ENCODE measurements around the gene CFAP141.
"Not testable (repeated sequence)": the region's sequence is repeated elsewhere in the genome, so short reads cannot be mapped to it uniquely, and the experiment has no call there.

Gene CFAP141

DNA sequence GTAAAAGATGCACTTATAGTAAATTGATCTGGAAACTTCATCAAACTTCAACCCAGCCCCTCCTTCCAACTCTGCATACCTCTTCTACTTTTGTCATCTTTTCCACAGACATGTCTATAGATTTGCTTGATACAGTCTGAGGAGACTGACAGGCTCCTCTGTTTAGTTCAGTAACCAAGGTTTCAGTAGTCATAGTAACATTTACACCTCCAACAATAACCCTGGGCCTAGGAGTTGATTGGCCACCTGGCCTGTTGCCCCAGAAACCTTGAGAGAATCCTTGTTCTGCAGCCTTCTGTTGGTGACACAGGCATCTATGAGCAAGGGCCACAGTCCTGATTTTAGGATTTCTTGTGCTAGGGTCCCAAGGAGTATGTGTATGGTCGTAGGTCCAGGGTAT lies at the start of gene CFAP141:
Gene CFAP141, minus strand, starts transcription at position 138 of the 400 bp plus-strand sequence. Its CDS starts 26 bp downstream, at position 112.
- DNase-seq = no peak

GRCh38 chr1:154253671-154254070 lies 47.5 kb upstream of the CFAP141 start:
- DNase-seq = no peak

DNA sequence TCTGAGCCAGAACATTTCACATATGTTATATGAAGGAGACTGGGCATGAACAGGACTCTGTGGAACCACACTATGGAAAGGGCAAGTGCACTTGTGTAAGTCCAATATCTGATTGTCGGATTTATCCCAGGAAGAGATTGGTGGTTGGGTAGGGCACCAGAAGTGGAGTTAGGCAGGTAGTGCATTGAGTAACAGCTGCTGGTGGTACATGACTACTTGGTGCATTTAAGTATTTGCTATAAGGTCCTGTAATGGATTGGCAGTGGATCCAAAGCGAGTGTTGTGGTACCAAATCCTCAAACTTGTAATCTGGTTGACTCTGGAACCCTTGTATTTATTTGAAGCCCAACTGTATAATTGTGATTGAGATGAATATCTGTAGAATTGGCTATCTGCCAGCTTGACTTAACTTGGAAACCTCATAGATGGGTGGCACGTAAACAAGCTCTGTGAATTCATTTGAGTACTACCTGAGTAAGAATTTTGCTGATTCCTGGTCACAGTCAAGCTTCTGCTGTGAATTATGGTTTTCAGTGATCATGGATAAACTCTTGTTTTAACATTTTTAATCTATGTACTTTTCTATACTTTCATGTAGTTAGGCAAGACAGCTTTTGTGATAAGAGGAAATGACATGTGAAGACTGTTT lies 35.7 kb upstream of the CFAP141 start:
- DNase-seq = no peak

DNA sequence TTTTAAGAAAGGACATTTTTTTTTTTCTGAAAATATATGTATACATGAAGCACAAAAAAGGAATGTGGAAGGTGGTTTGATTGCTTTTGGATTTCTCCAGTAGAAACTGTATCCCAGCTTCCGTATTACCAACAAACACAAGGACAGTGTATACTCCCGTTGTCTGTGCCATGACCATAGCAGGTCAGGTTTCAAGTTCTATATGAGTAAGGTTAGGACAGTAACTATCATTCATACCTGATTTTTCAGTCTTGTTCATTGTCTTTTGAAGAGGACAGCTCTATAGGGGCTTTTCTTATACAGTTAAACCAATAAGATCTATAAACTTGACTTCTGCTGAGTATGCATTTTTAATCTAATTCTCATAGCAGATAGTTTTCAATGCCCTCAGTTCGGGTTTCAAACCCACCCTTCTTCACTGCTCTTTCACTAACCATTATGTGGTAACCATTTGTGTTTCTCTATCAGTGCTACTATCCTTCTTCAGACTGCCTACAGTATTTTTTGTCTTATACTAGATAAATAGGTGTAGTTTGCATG lies 34.2 kb upstream of the CFAP141 start:
- DNase-seq = no peak

- DNase-seq = no peak
Measured at GRCh38 chr1:154239491-154239890, 33.4 kb upstream of the CFAP141 start.

DNA sequence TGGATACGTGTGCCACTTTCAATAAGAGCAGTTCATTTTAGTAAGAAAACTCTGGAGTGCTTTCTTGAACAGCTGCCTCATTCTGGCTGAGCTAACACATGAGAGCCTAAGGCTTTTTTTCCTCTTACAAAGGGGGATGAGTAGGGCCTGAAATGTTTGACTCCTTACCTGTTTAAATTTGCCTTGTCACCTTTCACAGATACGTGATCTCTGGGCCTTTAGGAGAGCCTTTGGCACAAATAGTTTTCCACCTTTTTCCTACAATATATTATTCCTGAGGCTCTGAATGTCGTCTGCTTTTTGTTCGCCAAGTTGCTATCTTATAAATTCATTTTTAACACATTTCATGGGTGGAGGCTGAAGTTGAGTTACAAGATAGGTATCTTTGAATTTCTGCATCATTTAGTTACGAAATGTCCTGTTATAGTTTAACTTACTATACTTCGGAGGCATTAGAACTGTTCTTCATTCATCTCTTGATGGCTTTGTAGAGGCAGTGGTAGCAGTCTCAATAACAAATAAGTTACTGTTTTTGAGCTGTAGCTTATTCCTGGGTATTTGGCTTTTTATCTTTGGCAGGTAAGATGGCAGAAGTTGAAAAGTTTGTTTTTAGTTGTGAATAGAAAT lies 31.9 kb upstream of the CFAP141 start:
- DNase-seq = no peak

DNA sequence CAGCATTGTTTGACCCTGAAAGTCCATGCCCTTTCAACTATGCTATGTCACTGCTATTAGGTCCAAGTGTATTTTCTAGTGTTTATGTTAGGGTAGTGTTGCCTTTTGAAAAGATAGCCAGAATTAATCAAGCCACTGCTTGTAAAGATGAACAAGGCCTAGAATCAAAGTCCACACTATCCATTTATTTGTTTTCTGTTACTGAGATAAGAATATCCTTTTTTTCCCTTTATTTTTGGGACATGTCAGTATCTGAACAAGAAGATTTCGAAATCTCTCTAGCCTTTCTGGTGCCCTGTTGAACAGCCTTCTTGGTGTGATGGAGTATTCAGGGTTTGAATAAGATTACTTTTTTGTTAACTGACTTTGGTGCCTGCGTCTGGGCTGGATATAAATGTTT lies 31.3 kb upstream of the CFAP141 start:
- DNase-seq = no peak

DNA sequence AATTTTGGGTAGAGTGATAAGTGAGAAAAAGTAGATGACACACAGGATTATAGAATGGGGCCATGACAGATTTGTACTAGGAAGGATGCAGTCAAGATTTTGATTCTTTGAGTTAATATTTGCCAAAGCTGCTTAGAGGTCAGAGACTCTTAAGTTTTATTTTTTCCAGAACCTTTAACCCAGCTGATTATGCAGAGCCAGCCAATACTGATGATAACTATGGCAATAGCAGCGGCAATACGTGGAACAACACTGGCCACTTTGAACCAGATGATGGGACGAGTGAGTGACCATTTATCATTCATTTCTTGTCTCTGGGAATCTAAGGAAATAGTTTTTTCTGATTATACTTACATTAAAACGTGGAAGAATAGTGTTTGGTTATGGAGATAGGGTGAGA lies 30.7 kb upstream of the CFAP141 start:
- no peak for DNase-seq

- DNase-seq = not testable (repeated sequence)
Measured at GRCh38 chr1:154233127-154233526, 27.0 kb upstream of the CFAP141 start.

DNA sequence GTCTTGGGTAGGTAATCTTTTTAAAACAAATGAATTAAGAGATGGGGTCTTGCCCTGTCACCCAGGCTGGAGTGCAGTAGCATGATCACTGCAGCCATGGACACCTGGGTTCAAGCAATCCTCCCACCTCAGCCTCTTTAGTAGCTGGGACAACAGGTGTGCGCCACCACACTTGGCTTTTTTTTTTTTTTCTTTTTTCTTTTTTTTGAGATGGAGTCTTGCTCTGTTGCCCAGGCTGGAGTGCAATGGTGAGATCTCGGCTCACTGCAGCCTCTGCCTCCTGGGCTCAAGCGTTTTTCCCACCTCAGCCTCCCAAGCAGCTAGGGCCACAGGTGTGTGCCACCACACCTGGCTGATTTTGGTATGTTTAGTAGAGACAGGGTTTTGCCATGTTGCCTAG lies 25.0 kb upstream of the CFAP141 start:
- DNase-seq = not testable (repeated sequence)

GRCh38 chr1:154225370-154225769 lies 19.2 kb upstream of the CFAP141 start:
- no peak for DNase-seq

GRCh38 chr1:154223621-154224020 lies 17.5 kb upstream of the CFAP141 start:
- no peak for DNase-seq

DNA sequence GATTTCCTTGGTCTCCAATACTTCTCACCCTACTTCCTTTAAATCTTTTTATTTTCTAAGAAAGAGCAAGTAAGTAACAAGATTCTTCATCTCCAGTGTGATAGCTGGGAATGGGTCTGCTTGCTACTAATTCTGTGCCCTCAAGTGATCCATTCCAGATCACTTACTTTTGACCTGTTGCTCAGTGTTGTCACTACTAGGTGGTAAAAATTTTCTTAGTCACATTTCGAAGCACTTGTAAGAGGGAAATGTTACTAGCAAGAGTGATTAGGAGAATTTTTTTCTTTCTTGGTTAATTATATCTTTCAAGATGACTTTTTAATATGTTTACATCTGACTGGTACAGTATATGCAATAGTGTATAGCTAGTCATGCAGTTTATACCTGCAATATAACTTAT lies 16.8 kb upstream of the CFAP141 start:
- DNase-seq = no peak

GRCh38 chr1:154222518-154222917 lies 16.4 kb upstream of the CFAP141 start:
- no peak for DNase-seq

GRCh38 chr1:154221278-154222001 lies 15.3 kb upstream of the CFAP141 start:
- peak; percentile 90 for DNase-seq

DNA sequence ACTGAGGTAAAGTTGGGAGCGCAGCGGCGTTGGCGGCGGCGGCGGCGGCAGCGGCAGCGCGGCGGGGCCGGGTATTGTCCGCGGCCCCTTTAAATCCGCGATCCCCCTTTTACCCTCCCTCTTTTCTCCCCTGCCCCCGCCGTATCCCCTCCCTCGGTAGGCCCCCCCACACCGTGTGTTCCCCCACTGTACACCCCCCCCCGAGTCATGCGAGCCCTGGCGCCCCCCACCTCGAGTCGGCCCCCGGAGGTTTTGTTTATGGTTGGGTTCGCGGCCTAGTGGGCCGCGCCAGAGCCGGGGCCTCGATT lies 14.8 kb upstream of the CFAP141 start:
- no peak for DNase-seq

DNA sequence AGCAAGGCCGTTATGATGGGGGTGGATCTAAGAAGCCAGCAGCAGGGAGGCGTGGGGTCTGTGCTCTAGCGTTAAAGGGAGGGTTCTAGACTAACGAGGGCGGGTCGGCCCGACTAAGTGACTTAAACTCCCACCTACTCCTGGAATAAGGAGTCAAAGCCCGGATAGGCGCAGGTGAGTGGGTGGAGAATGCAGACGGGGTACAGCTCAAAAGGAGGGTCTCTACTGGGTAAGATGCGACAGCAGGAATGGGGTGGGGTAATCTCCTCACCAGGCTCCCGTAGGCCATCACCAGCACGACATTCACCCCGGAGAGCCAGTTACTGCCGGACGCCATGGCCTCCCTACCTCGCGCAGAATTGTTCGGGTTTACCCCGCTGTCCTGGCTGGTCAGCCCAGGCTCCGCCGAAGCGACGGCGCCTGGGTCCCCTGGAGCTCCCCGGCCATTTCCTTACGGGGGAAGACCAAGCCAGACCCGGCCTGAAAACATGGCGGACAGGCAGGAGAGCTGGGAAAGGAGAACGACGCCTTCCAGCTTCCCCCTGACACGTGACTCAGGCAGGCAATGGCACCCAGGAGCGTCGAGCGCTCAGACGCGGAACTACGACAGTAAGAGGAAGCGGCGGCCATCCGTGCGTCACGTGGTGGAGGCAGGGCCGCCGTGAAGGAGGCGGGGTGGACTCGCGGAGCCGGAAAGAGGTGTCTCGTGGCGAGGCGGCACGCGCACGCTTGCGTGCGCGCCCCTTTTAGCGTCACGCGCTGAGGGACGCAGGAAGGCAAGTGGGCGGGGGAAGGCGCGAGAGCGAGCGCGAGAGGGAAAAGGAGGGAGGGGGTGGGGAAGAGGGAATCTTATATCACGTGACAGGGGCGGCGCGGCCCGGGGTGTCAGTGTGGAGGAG lies 14.2 kb upstream of the CFAP141 start, which contains the start of gene UBAP2L:
Gene UBAP2L, plus strand, starts transcription at position 885 of the 899 bp plus-strand sequence. CDS start 4,169 bp downstream, outside the sequence.
- DNase-seq = peak; percentile 100

- DNase-seq = no peak
Measured at GRCh38 chr1:154219541-154219940, 13.4 kb upstream of the CFAP141 start.

- DNase-seq = no peak
Measured at GRCh38 chr1:154218545-154218944, 12.4 kb upstream of the CFAP141 start.

- DNase-seq = no peak
Measured at GRCh38 chr1:154213274-154213673, 7.1 kb upstream of the CFAP141 start.

GRCh38 chr1:154212083-154212482 lies 6.0 kb upstream of the CFAP141 start:
- DNase-seq = no peak

DNA sequence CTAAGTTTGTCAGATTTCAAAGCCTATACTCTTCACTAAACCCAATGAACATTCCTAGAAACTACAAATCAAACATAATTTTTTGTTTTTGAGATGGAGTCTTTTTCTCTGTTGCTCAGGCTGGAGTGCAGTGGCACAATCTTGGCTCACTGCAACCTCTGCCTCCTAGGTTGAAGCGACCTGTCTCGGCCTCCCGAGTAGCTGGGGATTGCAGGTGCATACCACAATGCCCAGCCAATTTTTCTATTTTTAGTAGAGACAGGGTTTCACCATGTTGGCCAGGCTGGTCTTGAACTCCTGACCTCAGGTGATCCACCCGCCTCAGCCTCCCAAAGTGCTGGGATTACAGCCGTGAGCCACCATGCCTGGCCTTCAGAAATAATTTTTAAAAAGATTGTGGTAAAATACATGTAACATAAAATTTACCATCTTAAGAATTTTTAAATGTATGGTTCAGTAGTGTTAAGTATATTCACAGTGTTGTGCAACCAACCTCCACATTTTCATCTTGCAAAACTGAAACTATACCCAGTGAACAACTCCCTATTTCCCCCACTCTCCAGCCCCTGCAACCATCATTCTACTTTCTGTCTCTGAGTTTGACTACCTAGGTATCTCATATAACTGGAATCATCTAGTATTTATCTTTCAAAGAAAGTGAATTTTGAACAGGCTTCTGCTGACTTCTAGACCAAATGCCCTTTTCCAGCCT lies 2.7 kb upstream of the CFAP141 start:
- DNase-seq = no peak

Measured in activated effector memory CD4-positive, alpha-beta T cell treated with anti-CD3 and anti-CD28 coated beads, Interleukin-2, amount 50 U/mL, for 16 hours (primary cell).